ENCODE data around the gene ZNF311.
A peak's percentile ranks its signal among the peaks of the same experiment; 100 is the strongest.
"Not testable (repeated sequence)": the region's sequence is repeated elsewhere in the genome, so short reads cannot be mapped to it uniquely, and the experiment has no call there.

Gene ZNF311

GRCh38 chr6:28957795-28958314 lies 47.3 kb downstream of the ZNF311 start:
- not testable (repeated sequence) for H3K36me3 ChIP-seq (ENCODE audit: control insufficient read depth, insufficient read depth, low read length); H3K27me3 ChIP-seq (replicated peaks; ENCODE audit: control insufficient read depth, insufficient read depth, low read length, poor library complexity, severe bottlenecking); DNase-seq; H3K4me3 ChIP-seq (ENCODE audit: insufficient read depth, low read depth, low read length, poor library complexity, severe bottlenecking); H3K4me1 ChIP-seq (ENCODE audit: control insufficient read depth, insufficient read depth, low read length, poor library complexity, severe bottlenecking); H3K9me3 ChIP-seq (ENCODE audit: control insufficient read depth, low read length); H3K27ac ChIP-seq (ENCODE audit: insufficient read depth, low read length, poor library complexity, severe bottlenecking)

- H3K27ac ChIP-seq (ENCODE audit: insufficient read depth, low read length, poor library complexity, severe bottlenecking): no peak overlapping the region
- H3K27me3 ChIP-seq (replicated peaks; ENCODE audit: control insufficient read depth, insufficient read depth, low read length, poor library complexity, severe bottlenecking): no peaks in the 10 kb centered on the region
- H3K4me1 ChIP-seq (ENCODE audit: control insufficient read depth, insufficient read depth, low read length, poor library complexity, severe bottlenecking): peaks cover 7% of the 10 kb centered on the region
- no peaks in the 10 kb centered on the region for H3K36me3 ChIP-seq (ENCODE audit: control insufficient read depth, insufficient read depth, low read length)
- H3K9me3 ChIP-seq (ENCODE audit: control insufficient read depth, low read length): no peaks in the 10 kb centered on the region
- H3K4me3 ChIP-seq (ENCODE audit: insufficient read depth, low read depth, low read length, poor library complexity, severe bottlenecking): no peak overlapping the region
- DNase-seq: no peak
Observed at GRCh38 chr6:28956331-28956730, 48.8 kb downstream of the ZNF311 start.

GRCh38 chr6:28953585-28954258 lies 51.4 kb downstream of the ZNF311 start:
- H3K27ac ChIP-seq (ENCODE audit: insufficient read depth, low read length, poor library complexity, severe bottlenecking): no peak overlapping the region
- DNase-seq: no peak
- peaks cover 7% of the 10 kb centered on the region for H3K4me1 ChIP-seq (ENCODE audit: control insufficient read depth, insufficient read depth, low read length, poor library complexity, severe bottlenecking)
- H3K27me3 ChIP-seq (replicated peaks; ENCODE audit: control insufficient read depth, insufficient read depth, low read length, poor library complexity, severe bottlenecking): no peaks in the 10 kb centered on the region
- H3K36me3 ChIP-seq (ENCODE audit: control insufficient read depth, insufficient read depth, low read length): no peaks in the 10 kb centered on the region
- H3K4me3 ChIP-seq (ENCODE audit: insufficient read depth, low read depth, low read length, poor library complexity, severe bottlenecking): peak overlapping the region; percentile 48
- no peaks in the 10 kb centered on the region for H3K9me3 ChIP-seq (ENCODE audit: control insufficient read depth, low read length)

- Histone ChIP-seq H3K27me3 (replicated peaks; ENCODE audit: control insufficient read depth, insufficient read depth, low read length, poor library complexity, severe bottlenecking) (no peaks in the 10 kb centered on the region), H3K27ac (ENCODE audit: insufficient read depth, low read length, poor library complexity, severe bottlenecking) (no peak overlapping the region), H3K9me3 (ENCODE audit: control insufficient read depth, low read length) (no peaks in the 10 kb centered on the region), H3K4me3 (ENCODE audit: insufficient read depth, low read depth, low read length, poor library complexity, severe bottlenecking) (peak overlapping the region; percentile 48), H3K4me1 (ENCODE audit: control insufficient read depth, insufficient read depth, low read length, poor library complexity, severe bottlenecking) (peaks cover 7% of the 10 kb centered on the region), H3K36me3 (ENCODE audit: control insufficient read depth, insufficient read depth, low read length) (no peaks in the 10 kb centered on the region)
- DNase-seq: peak; percentile 30 to 43 (median 38)
Observed at GRCh38 chr6:28953039-28953584, 52.0 kb downstream of the ZNF311 start.

GRCh38 chr6:28949656-28950195 lies 55.4 kb downstream of the ZNF311 start:
- H3K27ac ChIP-seq (ENCODE audit: insufficient read depth, low read length, poor library complexity, severe bottlenecking); H3K36me3 ChIP-seq (ENCODE audit: control insufficient read depth, insufficient read depth, low read length); H3K4me3 ChIP-seq (ENCODE audit: insufficient read depth, low read depth, low read length, poor library complexity, severe bottlenecking); H3K27me3 ChIP-seq (replicated peaks; ENCODE audit: control insufficient read depth, insufficient read depth, low read length, poor library complexity, severe bottlenecking); H3K4me1 ChIP-seq (ENCODE audit: control insufficient read depth, insufficient read depth, low read length, poor library complexity, severe bottlenecking); DNase-seq; H3K9me3 ChIP-seq (ENCODE audit: control insufficient read depth, low read length): not testable (repeated sequence)

GRCh38 chr6:28948782-28949486 lies 56.2 kb downstream of the ZNF311 start:
- no peaks in the 10 kb centered on the region for H3K9me3 ChIP-seq (ENCODE audit: control insufficient read depth, low read length)
- no peaks in the 10 kb centered on the region for H3K36me3 ChIP-seq (ENCODE audit: control insufficient read depth, insufficient read depth, low read length)
- H3K4me1 ChIP-seq (ENCODE audit: control insufficient read depth, insufficient read depth, low read length, poor library complexity, severe bottlenecking): peaks cover 8% of the 10 kb centered on the region
- no peaks in the 10 kb centered on the region for H3K27me3 ChIP-seq (replicated peaks; ENCODE audit: control insufficient read depth, insufficient read depth, low read length, poor library complexity, severe bottlenecking)
- no peak for DNase-seq
- no peak overlapping the region for H3K4me3 ChIP-seq (ENCODE audit: insufficient read depth, low read depth, low read length, poor library complexity, severe bottlenecking)
- H3K27ac ChIP-seq (ENCODE audit: insufficient read depth, low read length, poor library complexity, severe bottlenecking): no peak overlapping the region

- no peak overlapping the region for H3K27ac ChIP-seq (ENCODE audit: insufficient read depth, low read length, poor library complexity, severe bottlenecking)
- H3K9me3 ChIP-seq (ENCODE audit: control insufficient read depth, low read length): no peaks in the 10 kb centered on the region
- H3K27me3 ChIP-seq (replicated peaks; ENCODE audit: control insufficient read depth, insufficient read depth, low read length, poor library complexity, severe bottlenecking): no peaks in the 10 kb centered on the region
- no peak overlapping the region for H3K4me3 ChIP-seq (ENCODE audit: insufficient read depth, low read depth, low read length, poor library complexity, severe bottlenecking)
- no peak for DNase-seq
- H3K4me1 ChIP-seq (ENCODE audit: control insufficient read depth, insufficient read depth, low read length, poor library complexity, severe bottlenecking): peaks cover 10% of the 10 kb centered on the region
- H3K36me3 ChIP-seq (ENCODE audit: control insufficient read depth, insufficient read depth, low read length): no peaks in the 10 kb centered on the region
Observed at GRCh38 chr6:28947831-28948270, 57.3 kb downstream of the ZNF311 start.

- Histone ChIP-seq H3K4me1 (ENCODE audit: control insufficient read depth, insufficient read depth, low read length, poor library complexity, severe bottlenecking) (peaks cover 13% of the 10 kb centered on the region), H3K9me3 (ENCODE audit: control insufficient read depth, low read length) (no peaks in the 10 kb centered on the region), H3K27ac (ENCODE audit: insufficient read depth, low read length, poor library complexity, severe bottlenecking) (no peak overlapping the region), H3K36me3 (ENCODE audit: control insufficient read depth, insufficient read depth, low read length) (no peaks in the 10 kb centered on the region), H3K4me3 (ENCODE audit: insufficient read depth, low read depth, low read length, poor library complexity, severe bottlenecking) (no peak overlapping the region), H3K27me3 (replicated peaks; ENCODE audit: control insufficient read depth, insufficient read depth, low read length, poor library complexity, severe bottlenecking) (no peaks in the 10 kb centered on the region)
- no peak for DNase-seq
Observed at GRCh38 chr6:28947067-28947765, 57.9 kb downstream of the ZNF311 start.

GRCh38 chr6:28945349-28945748 lies 59.8 kb downstream of the ZNF311 start:
- Histone ChIP-seq H3K27me3 (replicated peaks; ENCODE audit: control insufficient read depth, insufficient read depth, low read length, poor library complexity, severe bottlenecking) (no peaks in the 10 kb centered on the region), H3K36me3 (ENCODE audit: control insufficient read depth, insufficient read depth, low read length) (no peaks in the 10 kb centered on the region), H3K27ac (ENCODE audit: insufficient read depth, low read length, poor library complexity, severe bottlenecking) (no peak overlapping the region), H3K4me1 (ENCODE audit: control insufficient read depth, insufficient read depth, low read length, poor library complexity, severe bottlenecking) (peaks cover 23% of the 10 kb centered on the region), H3K4me3 (ENCODE audit: insufficient read depth, low read depth, low read length, poor library complexity, severe bottlenecking) (no peak overlapping the region), H3K9me3 (ENCODE audit: control insufficient read depth, low read length) (no peaks in the 10 kb centered on the region)
- no peak for DNase-seq

All from effector memory CD4-positive, alpha-beta T cell (primary cell).